HepG2 (cell line): ENCODE results near the gene STK17A. TPM values are rescaled to one million over a fixed set of nuclear protein-coding genes. Genes with fewer than 3 reads are reported as not detected.

Source experiments
- ARNT2 ChIP-seq: sonication (generic); formaldehyde crosslinking; IDR thresholded peaks from 2 replicates; pipeline ENCODE4 v1.8.0; 2022; ENCODE audit warnings: mild to moderate bottlenecking, low read depth, missing genetic modification reagents, moderate library complexity
- FOSL2 ChIP-seq: sonication (generic); formaldehyde crosslinking; IDR thresholded peaks from 2 replicates; pipeline ENCODE4 v1.4.0; 2020; ENCODE audit warnings: missing genetic modification reagents
- HMGXB3 ChIP-seq: sonication (generic); formaldehyde crosslinking; IDR thresholded peaks from 2 replicates; pipeline ENCODE4 v1.4.0; 2020; ENCODE audit warnings: missing genetic modification reagents, borderline replicate concordance
- NFYC ChIP-seq: IDR thresholded peaks from 2 replicates; pipeline ENCODE4 v1.6.1; 2016; ENCODE audit warnings: missing genetic modification reagents, missing compliant biosample characterization
- PITX1 ChIP-seq: sonication (generic); formaldehyde crosslinking; IDR thresholded peaks from 2 replicates; pipeline ENCODE4 v1.5.1; 2020; ENCODE audit warnings: mild to moderate bottlenecking, missing genetic modification reagents
- PRDM10 ChIP-seq: sonication (generic); formaldehyde crosslinking; IDR thresholded peaks from 2 replicates; pipeline ENCODE4 v1.4.0; 2020; ENCODE audit warnings: low read depth, missing genetic modification reagents
- ZBTB46 ChIP-seq: sonication (generic); formaldehyde crosslinking; IDR thresholded peaks from 2 replicates; pipeline ENCODE4 v1.4.0; 2020; ENCODE audit warnings: mild to moderate bottlenecking, missing genetic modification reagents, borderline replicate concordance
- ZGPAT ChIP-seq: IDR thresholded peaks from 2 replicates; pipeline ENCODE4 v1.6.1; 2016; ENCODE audit warnings: mild to moderate bottlenecking
- ZMYM2 ChIP-seq: sonication (generic); formaldehyde crosslinking; IDR thresholded peaks from 2 replicates; pipeline ENCODE4 v1.8.0; 2022; ENCODE audit warnings: mild to moderate bottlenecking, missing genetic modification reagents
- ZNF18 ChIP-seq: sonication (generic); formaldehyde crosslinking; IDR thresholded peaks from 2 replicates; pipeline ENCODE4 v1.8.0; 2022; ENCODE audit warnings: mild to moderate bottlenecking, missing genetic modification reagents; ENCODE audit not compliant: insufficient replicate concordance
- ZNF749 ChIP-seq: sonication (generic); formaldehyde crosslinking; IDR thresholded peaks from 2 replicates; pipeline ENCODE4 v1.8.0; 2022; ENCODE audit warnings: mild to moderate bottlenecking, missing genetic modification reagents, moderate library complexity, borderline replicate concordance
- ZSCAN31 ChIP-seq: sonication (generic); formaldehyde crosslinking; IDR thresholded peaks from 2 replicates; pipeline ENCODE4 v1.5.0; 2020; ENCODE audit warnings: low read depth, mild to moderate bottlenecking, missing genetic modification reagents
- polyA plus RNA-seq, 8 experiments: library from polyadenylated mRNA; depleted of rRNA in 3 of 8; stranded (reverse) in 7 of 8; unstranded in 1 of 8; fragments of >200 nt; fragmentation: Illumina TruSeq in 4 of 8; extraction: Trizol in 4 of 8; gene quantifications; 2 replicates each; pipeline versions ENCODE4 v1.2.1 to v1.2.3, GENCODE V29; 2011 to 2016; ENCODE audit warnings: low read depth in 4 of 8, missing spikeins in 1 of 8, mixed read lengths in 1 of 8; ENCODE audit not compliant: insufficient read depth in 1 of 8
- total RNA-seq, 5 experiments: library from RNA; depleted of rRNA; stranded (reverse); fragments of >200 nt; fragmentation: Illumina TruSeq; extraction: Trizol; gene quantifications; 2 replicates each; pipeline ENCODE4 v1.2.3, GENCODE V29; 2016; ENCODE audit warnings: low read depth in 1 of 5

The STK17A gene
- total and polyA plus RNA-seq, 2 of the 13 experiments (the other 11 are each of a cell fraction or from before 2014, with no cell fraction given): 18.6 to 24.3 TPM

- TF ChIP-seq ZNF18 (CRISPR knock-in tag) (no peak), ZSCAN31 (no peak), PRDM10 (CRISPR knock-in tag) (no peak), FOSL2 (CRISPR knock-in tag) (no peak), ZNF749 (CRISPR knock-in tag) (no peak), ZBTB46 (CRISPR knock-in tag) (no peak), PITX1 (no peak), NFYC (CRISPR knock-in tag) (no peak), ARNT2 (CRISPR knock-in tag) (no peak), ZMYM2 (CRISPR knock-in tag) (no peak), HMGXB3 (CRISPR knock-in tag) (no peak), ZGPAT (CRISPR knock-in tag) (no peak; the same call in 1 of the 2 replicates)
These were observed 701 bp downstream of the STK17A start (continued) for GRCh38 chr7:43583424-43584194.
